CD14-positive monocyte (primary cell): ENCODE measurements around the gene TOR1A. TPM values are rescaled to one million over a fixed set of nuclear protein-coding genes. Genes with fewer than 3 reads are reported as not detected.

Source experiments
- DNase-seq, 3 donors: peaks; one replicate each; pipeline ENCODE4 v3.0.0-alpha.2; 2011 to 2022
- H2AFZ ChIP-seq: 2 replicates; pipeline ENCODE4 v1.6.0; 2012; ENCODE audit warnings: mild to moderate bottlenecking, low read depth, low read length, inconsistent platforms; ENCODE audit not compliant: insufficient read depth, poor library complexity, severe bottlenecking
- H3K27ac ChIP-seq, 2 donors: 1 replicate in 1 of 2; 2 replicates in 1 of 2; pipeline ENCODE4 v1.5.1; 2012 to 2013; ENCODE audit warnings: low read length in 2 of 2, control low read depth in 1 of 2, inconsistent platforms in 1 of 2, low read depth in 1 of 2, mild to moderate bottlenecking in 1 of 2
- H3K27me3 ChIP-seq, 2 donors: one replicate each; pipeline versions ENCODE4 v1.6.0 to v1.6.1; 2011 to 2013; ENCODE audit warnings: low read length in 2 of 2; ENCODE audit not compliant: control insufficient read depth in 2 of 2, insufficient read depth in 2 of 2
- H3K36me3 ChIP-seq, 2 donors: replicated peaks in 1 of 2; 1 replicate in 1 of 2; 2 replicates in 1 of 2; pipeline versions ENCODE4 v1.5.1 to v1.6.1; 2012 to 2013; ENCODE audit warnings: low read length in 2 of 2, control low read depth in 1 of 2, inconsistent platforms in 1 of 2, mild to moderate bottlenecking in 1 of 2; ENCODE audit not compliant: insufficient read depth in 2 of 2, control insufficient read depth in 1 of 2
- H3K4me1 ChIP-seq, 2 donors: 1 replicate in 1 of 2; 2 replicates in 1 of 2; pipeline versions ENCODE4 v1.5.1 to v1.6.1; 2012 to 2013; ENCODE audit warnings: low read length in 2 of 2, control low read depth in 1 of 2, inconsistent platforms in 1 of 2, mild to moderate bottlenecking in 1 of 2, moderate library complexity in 1 of 2; ENCODE audit not compliant: insufficient read depth in 2 of 2, control insufficient read depth in 1 of 2
- H3K4me2 ChIP-seq: replicated peaks from 2 replicates; pipeline ENCODE3; 2012; ENCODE audit warnings: low read length, moderate library complexity, mild to moderate bottlenecking; ENCODE audit not compliant: poor library complexity, severe bottlenecking; ENCODE audit errors: extremely low read depth
- H3K4me3 ChIP-seq, 3 experiments: fragments of 200-600 bp in 1 of 3; sonication (generic) in 1 of 3; replicated peaks in 1 of 3; 1 replicate in 2 of 3; 2 replicates in 1 of 3; pipeline ENCODE4 v1.5.1; 2011 to 2013; ENCODE audit warnings: low read length in 3 of 3, mild to moderate bottlenecking in 3 of 3, control low read depth in 2 of 3, low read depth in 2 of 3, inconsistent platforms in 1 of 3, moderate library complexity in 1 of 3
- H3K79me2 ChIP-seq: 2 replicates; pipeline ENCODE4 v1.6.0; 2012; ENCODE audit warnings: mild to moderate bottlenecking, control low read depth, inconsistent platforms, low read length, moderate library complexity; ENCODE audit not compliant: insufficient read depth
- H3K9ac ChIP-seq: 2 replicates; pipeline ENCODE4 v1.6.0; 2017; ENCODE audit warnings: low read length, mild to moderate bottlenecking; ENCODE audit not compliant: insufficient read depth, poor library complexity, severe bottlenecking
- H3K9me3 ChIP-seq, 2 donors: replicated peaks in 1 of 2; 1 replicate in 1 of 2; 2 replicates in 1 of 2; pipeline versions ENCODE4 v1.5.1 to v1.6.1; 2012 to 2013; ENCODE audit warnings: low read length in 2 of 2, control low read depth in 1 of 2; ENCODE audit not compliant: control insufficient read depth in 1 of 2, insufficient read depth in 1 of 2
- H4K20me1 ChIP-seq: 2 replicates; pipeline ENCODE4 v1.6.0; 2012; ENCODE audit warnings: mild to moderate bottlenecking, low read length, control low read depth, moderate library complexity; ENCODE audit not compliant: insufficient read depth
- H3K27ac Mint-ChIP-seq, 7 donors: one replicate each; pipeline ENCODE4 v1.8.0; 2020; ENCODE audit warnings: mild to moderate bottlenecking in 7 of 7, mixed read lengths in 7 of 7, moderate library complexity in 6 of 7, inconsistent platforms in 2 of 7
- H3K27me3 Mint-ChIP-seq, 3 donors: one replicate each; pipeline ENCODE4 v1.8.0; 2021 to 2022; ENCODE audit warnings: low read depth in 3 of 3, mild to moderate bottlenecking in 3 of 3, mixed read lengths in 3 of 3, moderate library complexity in 3 of 3, inconsistent platforms in 1 of 3
- H3K36me3 Mint-ChIP-seq, 2 donors: one replicate each; pipeline ENCODE4 v1.8.0; 2020; ENCODE audit warnings: mixed read lengths in 2 of 2, inconsistent platforms in 1 of 2, mild to moderate bottlenecking in 1 of 2
- H3K4me1 Mint-ChIP-seq: one replicate; pipeline ENCODE4 v1.8.0; 2020; ENCODE audit warnings: mild to moderate bottlenecking, mixed read lengths
- H3K4me3 Mint-ChIP-seq, 2 donors: one replicate each; pipeline ENCODE4 v1.8.0; 2020; ENCODE audit warnings: mild to moderate bottlenecking in 2 of 2, mixed read lengths in 2 of 2, moderate library complexity in 1 of 2
- H3K9me3 Mint-ChIP-seq, 7 donors: one replicate each; pipeline ENCODE4 v1.8.0; 2020 to 2022; ENCODE audit warnings: mixed read lengths in 7 of 7, mild to moderate bottlenecking in 6 of 7, moderate library complexity in 6 of 7, inconsistent platforms in 2 of 7
- CTCF ChIP-seq: fragments of 200-600 bp; IDR thresholded peaks from one replicate; pipeline ENCODE4 v1.8.0; 2022; ENCODE audit warnings: antibody characterized with exemption, mild to moderate bottlenecking
- WGBS: methylation state at CpG from one replicate; pipeline ENCODE4 v1.1.5; 2013; ENCODE audit warnings: missing lambda C conversion rate; ENCODE audit not compliant: insufficient coverage; 5-methylcytosine and 5-hydroxymethylcytosine counted together
- intact Hi-C, 2 donors: fragments of 100-400 bp; cut with micrococcal nuclease; formaldehyde crosslinking; loops; one replicate each; pipeline versions ENCODE4 v1.15.0 to v1.15.1; 2023
- polyA plus RNA-seq, 3 donors: library from polyadenylated mRNA; depleted of rRNA in 1 of 3; unstranded in 2 of 3; stranded (reverse) in 1 of 3; fragments of 300-500 nt in 2 of 3; fragments of >200 nt in 1 of 3; fragmentation: Illumina TruSeq in 2 of 3; gene quantifications; 1 replicate in 2 of 3; 2 replicates in 1 of 3; pipeline ENCODE4 v1.2.3, GENCODE V29; 2012 to 2021

TOR1A gene
- polyA plus RNA-seq, 3 donors = 41.2 to 95.3 (median 89.6) TPM

GRCh38 chr9:129783516-129784361, 40.2 kb downstream of the TOR1A start:
- whole genome bisulfite sequencing = 59% methylated on average over 5 of the region's 14 CpGs
- Histone ChIP-seq H3K27me3 (no peaks in the 10 kb centered on the region), H3K36me3 (no peaks in the 10 kb centered on the region), H3K4me2 (no peak overlapping the region), H3K9me3 (no peaks in the 10 kb centered on the region), H3K79me2 (no peaks in the 10 kb centered on the region), H3K4me3 (no peak overlapping the region), H3K27ac (no peak overlapping the region), H3K4me1 (peaks cover 23 to 30% of the 10 kb centered on the region in 2 donors), H2AFZ (no peak overlapping the region), H3K9ac (no peak overlapping the region), H4K20me1 (no peaks in the 10 kb centered on the region)
- peak; percentile 88 for TF ChIP-seq CTCF
- Mint-ChIP-seq H3K27me3 (peaks cover 17 to 31% (median 17%) of the 10 kb centered on the region in 3 donors), H3K36me3 (no peaks in the 10 kb centered on the region), H3K9me3 (peaks cover 0 to 1% (median 0%) of the 10 kb centered on the region in 7 donors), H3K27ac (peak overlapping the region in 6 of 7 donors; percentile 56 to 90 (median 70)), H3K4me3 (peak overlapping the region in 1 of 2 donors; percentile 43), H3K4me1 (peaks cover 33% of the 10 kb centered on the region)
- intact Hi-C loops = loop anchor here (1.0 to 10.0 kb wide), 3 partner anchors 46 to 649 kb away; no protein-coding TSS in a partner anchor
- DNase-seq = peak; percentile 75 to 84 (median 82)

DNA sequence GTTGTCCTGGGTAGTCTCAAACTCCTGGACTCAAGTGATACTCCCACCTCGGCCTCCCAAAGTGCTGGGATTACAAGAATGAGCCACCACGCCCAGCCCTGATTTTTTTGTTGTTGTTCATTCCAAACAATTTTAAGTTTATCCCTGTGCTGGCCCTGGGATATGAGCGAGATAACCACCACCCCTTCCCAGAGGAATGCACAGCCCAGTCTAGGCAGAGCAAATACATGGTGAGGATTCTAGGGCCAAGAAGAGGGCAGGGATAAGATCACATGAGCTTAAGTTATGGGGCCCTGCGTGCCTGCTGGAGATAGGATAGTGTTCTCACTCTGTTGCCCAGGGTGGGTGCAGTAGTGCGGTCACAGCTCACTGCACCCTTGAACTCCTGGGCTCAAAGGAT, 42.0 kb downstream of the TOR1A start:
- H2AFZ ChIP-seq = no peak overlapping the region
- WGBS = 94% methylated on average over 3 of the region's 5 CpGs
- intact Hi-C loops = loop anchor here (10.0 kb wide), 1 partner anchor 647 kb away; no protein-coding TSS in a partner anchor
- H3K36me3 Mint-ChIP-seq = no peaks in the 10 kb centered on the region
- peaks cover 49% of the 10 kb centered on the region for H3K4me1 Mint-ChIP-seq
- H3K4me3 Mint-ChIP-seq = no peak overlapping the region
- peak overlapping the region in 4 of 7 donors; percentile 30 to 71 (median 48) for H3K27ac Mint-ChIP-seq
- no peaks in the 10 kb centered on the region for H3K36me3 ChIP-seq
- no peak overlapping the region for H3K9ac ChIP-seq
- H3K79me2 ChIP-seq = no peaks in the 10 kb centered on the region
- peaks cover 10 to 20% (median 15%) of the 10 kb centered on the region in 3 donors for H3K27me3 Mint-ChIP-seq
- peaks cover 40 to 46% of the 10 kb centered on the region in 2 donors for H3K4me1 ChIP-seq
- no peak overlapping the region for H3K27ac ChIP-seq
- H3K27me3 ChIP-seq = no peaks in the 10 kb centered on the region
- no peak overlapping the region for H3K4me3 ChIP-seq
- H3K9me3 ChIP-seq = no peaks in the 10 kb centered on the region
- DNase-seq = no peak
- H3K4me2 ChIP-seq = no peak overlapping the region
- H3K9me3 Mint-ChIP-seq = peaks cover 0 to 3% (median 0%) of the 10 kb centered on the region in 7 donors
- H4K20me1 ChIP-seq = no peaks in the 10 kb centered on the region
- TF ChIP-seq CTCF = no peak
